NT2/D1 (cell line): ENCODE results near the gene COL5A3.
A peak's percentile ranks its signal among the peaks of the same experiment; 100 is the strongest.

Experiments
- DNase-seq: peaks from one replicate; pipeline ENCODE4 v3.0.0-alpha.2; 2011; ENCODE audit warnings: low read depth, low spot score
- H3K27me3 ChIP-seq: 2 replicates; pipeline ENCODE4 v1.6.0; 2011; ENCODE audit warnings: mild to moderate bottlenecking; ENCODE audit not compliant: insufficient read length, insufficient read depth
- H3K36me3 ChIP-seq: 2 replicates; pipeline ENCODE4 v1.6.1; 2011; ENCODE audit warnings: mild to moderate bottlenecking, low read length, mixed read lengths; ENCODE audit not compliant: insufficient read depth, insufficient read length
- H3K4me1 ChIP-seq: 2 replicates; pipeline ENCODE4 v1.5.1; 2011; ENCODE audit not compliant: insufficient read depth, insufficient read length
- H3K4me3 ChIP-seq: 2 replicates; pipeline ENCODE4 v1.5.1; 2011; ENCODE audit warnings: low read depth; ENCODE audit not compliant: insufficient read length
- H3K9ac ChIP-seq: 2 replicates; pipeline ENCODE4 v1.6.0; 2011; ENCODE audit warnings: low read depth; ENCODE audit not compliant: insufficient read length
- H3K9me3 ChIP-seq: 2 replicates; pipeline ENCODE4 v1.5.1; 2011; ENCODE audit warnings: mild to moderate bottlenecking, low read length; ENCODE audit not compliant: insufficient read depth
- SUZ12 ChIP-seq: IDR thresholded peaks from 2 replicates; pipeline ENCODE4 v1.6.1; 2011; ENCODE audit not compliant: insufficient read length, insufficient read depth; ENCODE audit errors: extremely low read depth
- YY1 ChIP-seq: IDR thresholded peaks from 2 replicates; pipeline ENCODE4 v1.6.1; 2011; ENCODE audit not compliant: insufficient read length, insufficient read depth
- ZNF274 ChIP-seq: IDR thresholded peaks from 2 replicates; pipeline ENCODE4 v1.6.1; 2011; ENCODE audit warnings: mild to moderate bottlenecking, low read depth, low read length

Gene COL5A3

GRCh38 chr19:10004617-10005016 is 5.7 kb downstream of the COL5A3 start:
- Histone ChIP-seq H3K4me1 (peaks cover 13% of the 10 kb centered on the region), H3K27me3 (peaks cover 2% of the 10 kb centered on the region)

GRCh38 chr19:10003271-10003670 is 7.0 kb downstream of the COL5A3 start:
- no peak for DNase-seq

More at GRCh38 chr19:10004617-10005016, 5.7 kb downstream of the COL5A3 start:
- no peak overlapping the region for H3K4me3 ChIP-seq
- H3K9me3 ChIP-seq = no peaks in the 10 kb centered on the region
- TF ChIP-seq SUZ12 (no peak), YY1 (no peak), ZNF274 (no peak)
- H3K36me3 ChIP-seq = no peaks in the 10 kb centered on the region
- no peak overlapping the region for H3K9ac ChIP-seq
- no peak for DNase-seq

GRCh38 chr19:10001899-10002298 is 8.4 kb downstream of the COL5A3 start:
- Histone ChIP-seq H3K9me3 (no peaks in the 10 kb centered on the region), H3K4me1 (peaks cover 2% of the 10 kb centered on the region), H3K27me3 (no peaks in the 10 kb centered on the region), H3K9ac (no peak overlapping the region), H3K36me3 (no peaks in the 10 kb centered on the region), H3K4me3 (no peak overlapping the region)
- no peak for DNase-seq
- no peak for TF ChIP-seq SUZ12
- TF ChIP-seq YY1 = no peak
- no peak for TF ChIP-seq ZNF274

More at GRCh38 chr19:10003271-10003670, 7.0 kb downstream of the COL5A3 start:
- Histone ChIP-seq H3K27me3 (no peaks in the 10 kb centered on the region), H3K4me1 (peaks cover 5% of the 10 kb centered on the region), H3K9me3 (no peaks in the 10 kb centered on the region), H3K9ac (no peak overlapping the region), H3K36me3 (no peaks in the 10 kb centered on the region), H3K4me3 (no peak overlapping the region)
- TF ChIP-seq YY1 (no peak), SUZ12 (no peak), ZNF274 (no peak)

- H3K36me3 ChIP-seq = no peaks in the 10 kb centered on the region
- H3K9me3 ChIP-seq = no peaks in the 10 kb centered on the region
- H3K4me1 ChIP-seq = peaks cover 2% of the 10 kb centered on the region
- H3K4me3 ChIP-seq = no peak overlapping the region
- no peak for TF ChIP-seq ZNF274
- TF ChIP-seq SUZ12 = no peak
- no peak for TF ChIP-seq YY1
- no peaks in the 10 kb centered on the region for H3K27me3 ChIP-seq
- DNase-seq = peak; percentile 81
- H3K9ac ChIP-seq = no peak overlapping the region
Observed at GRCh38 chr19:10000171-10000826, 10.0 kb downstream of the COL5A3 start.

- no peaks in the 10 kb centered on the region for H3K36me3 ChIP-seq
- H3K4me3 ChIP-seq = no peak overlapping the region
- DNase-seq = no peak
- H3K9ac ChIP-seq = no peak overlapping the region
- H3K9me3 ChIP-seq = no peaks in the 10 kb centered on the region
- TF ChIP-seq YY1 (no peak), ZNF274 (no peak), SUZ12 (no peak)
- no peaks in the 10 kb centered on the region for H3K27me3 ChIP-seq
- H3K4me1 ChIP-seq = no peaks in the 10 kb centered on the region
Observed at GRCh38 chr19:9996541-9996940, 13.8 kb downstream of the COL5A3 start.

- Histone ChIP-seq H3K9ac (no peak overlapping the region), H3K27me3 (no peaks in the 10 kb centered on the region), H3K9me3 (no peaks in the 10 kb centered on the region), H3K36me3 (no peaks in the 10 kb centered on the region), H3K4me1 (no peaks in the 10 kb centered on the region), H3K4me3 (no peak overlapping the region)
- TF ChIP-seq SUZ12 (no peak), YY1 (no peak), ZNF274 (no peak)
- no peak for DNase-seq
Observed at GRCh38 chr19:9995999-9996398, 14.3 kb downstream of the COL5A3 start.

GRCh38 chr19:9995084-9995483 is 15.2 kb downstream of the COL5A3 start:
- H3K27me3 ChIP-seq = no peaks in the 10 kb centered on the region
- no peak overlapping the region for H3K9ac ChIP-seq
- DNase-seq = no peak
- no peaks in the 10 kb centered on the region for H3K36me3 ChIP-seq
- H3K4me3 ChIP-seq = no peak overlapping the region
- no peaks in the 10 kb centered on the region for H3K9me3 ChIP-seq
- TF ChIP-seq ZNF274 (no peak), SUZ12 (no peak), YY1 (no peak)
- no peaks in the 10 kb centered on the region for H3K4me1 ChIP-seq
